GM10248 (cell line): Measurements from ENCODE around the gene EEFSEC.

ENCODE experiments used
- CTCF ChIA-PET: fragments of 300-600 bp; sonication (Branson Sonifier 250); formaldehyde crosslinking; extraction: SDS; loops from one replicate; lab custom pipeline; 2021; ENCODE audit warnings: antibody characterized with exemption; lab: Yijun Ruan, JAX
- POLR2A ChIA-PET: fragments of 350-650 bp; sonication (Branson Sonifier 250); formaldehyde crosslinking; extraction: SDS; loops from one replicate; lab custom pipeline; 2020; ENCODE audit warnings: antibody characterized with exemption; lab: Yijun Ruan, JAX
- DNase-seq: peaks from one replicate; pipeline ENCODE4 v3.0.0; 2012; ENCODE audit errors: extremely low spot score
- CTCF ChIP-seq: IDR thresholded peaks from 2 replicates; pipeline ENCODE4 v1.5.1; 2012; ENCODE audit warnings: mild to moderate bottlenecking, low read depth; ENCODE audit errors: extremely low read depth, missing control alignments, control extremely low read depth

EEFSEC gene

GRCh38 chr3:128335621-128336296, 182.5 kb downstream of the EEFSEC start:
- no peak for TF ChIP-seq CTCF
- ChIA-PET POLR2A (no interaction called here), CTCF (interaction anchor here (1.3 kb wide), 1 partner anchor 9 kb away, joined by 5 read pairs; no protein-coding TSS in a partner anchor)
- no peak for DNase-seq

GRCh38 chr3:128336337-128337156, 183.3 kb downstream of the EEFSEC start:
- POLR2A ChIA-PET: no interaction called here
- TF ChIP-seq CTCF: no peak
- no peak for DNase-seq
- CTCF ChIA-PET: no interaction called here

- TF ChIP-seq CTCF: no peak
- POLR2A ChIA-PET: no interaction called here
- CTCF ChIA-PET: no interaction called here
- DNase-seq: no peak
Observed at GRCh38 chr3:128337305-128337704, 184.0 kb downstream of the EEFSEC start.

GRCh38 chr3:128338536-128339330, 185.5 kb downstream of the EEFSEC start:
- ChIA-PET CTCF (no interaction called here), POLR2A (no interaction called here)
- no peak for DNase-seq
- TF ChIP-seq CTCF: no peak

GRCh38 chr3:128339491-128340012, 186.3 kb downstream of the EEFSEC start:
- TF ChIP-seq CTCF: no peak
- ChIA-PET POLR2A (no interaction called here), CTCF (no interaction called here)
- DNase-seq: no peak
